GM18861 (cell line): ENCODE measurements around the gene ZBTB49.
A peak's percentile ranks its signal among the peaks of the same experiment; 100 is the strongest.
"Not testable (repeated sequence)": the region's sequence is repeated elsewhere in the genome, so short reads cannot be mapped to it uniquely, and the experiment has no call there.

ENCODE experiments used
- ATAC-seq: cut with Tn5 transposase; IDR thresholded peaks from one replicate; pipeline ENCODE4 v1.9.1; 2021; ENCODE audit not compliant: unreplicated experiment

Gene ZBTB49, protein sequence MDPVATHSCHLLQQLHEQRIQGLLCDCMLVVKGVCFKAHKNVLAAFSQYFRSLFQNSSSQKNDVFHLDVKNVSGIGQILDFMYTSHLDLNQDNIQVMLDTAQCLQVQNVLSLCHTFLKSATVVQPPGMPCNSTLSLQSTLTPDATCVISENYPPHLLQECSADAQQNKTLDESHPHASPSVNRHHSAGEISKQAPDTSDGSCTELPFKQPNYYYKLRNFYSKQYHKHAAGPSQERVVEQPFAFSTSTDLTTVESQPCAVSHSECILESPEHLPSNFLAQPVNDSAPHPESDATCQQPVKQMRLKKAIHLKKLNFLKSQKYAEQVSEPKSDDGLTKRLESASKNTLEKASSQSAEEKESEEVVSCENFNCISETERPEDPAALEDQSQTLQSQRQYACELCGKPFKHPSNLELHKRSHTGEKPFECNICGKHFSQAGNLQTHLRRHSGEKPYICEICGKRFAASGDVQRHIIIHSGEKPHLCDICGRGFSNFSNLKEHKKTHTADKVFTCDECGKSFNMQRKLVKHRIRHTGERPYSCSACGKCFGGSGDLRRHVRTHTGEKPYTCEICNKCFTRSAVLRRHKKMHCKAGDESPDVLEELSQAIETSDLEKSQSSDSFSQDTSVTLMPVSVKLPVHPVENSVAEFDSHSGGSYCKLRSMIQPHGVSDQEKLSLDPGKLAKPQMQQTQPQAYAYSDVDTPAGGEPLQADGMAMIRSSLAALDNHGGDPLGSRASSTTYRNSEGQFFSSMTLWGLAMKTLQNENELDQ

GRCh38 chr4:4289941-4290850, at the start of gene ZBTB49, which contains the start of gene LYAR:
ZBTB49 (plus strand) TSS chr4:4290251; CDS start chr4:4299946, 9,695 bp downstream.
LYAR (minus strand) TSS chr4:4290154; CDS start chr4:4283742, 6,412 bp downstream.
- ATAC-seq = peak; percentile 68

GRCh38 chr4:4245172-4245571, 44.9 kb upstream of the ZBTB49 start:
- ATAC-seq = no peak

- ATAC-seq = no peak
Observed at GRCh38 chr4:4247696-4248028, 42.4 kb upstream of the ZBTB49 start.

GRCh38 chr4:4248029-4248884, 41.8 kb upstream of the ZBTB49 start, which contains the start of gene TMEM128:
TMEM128 (minus strand) TSS chr4:4248223; CDS start chr4:4248202, 21 bp downstream.
- peak; percentile 91 for ATAC-seq

DNA sequence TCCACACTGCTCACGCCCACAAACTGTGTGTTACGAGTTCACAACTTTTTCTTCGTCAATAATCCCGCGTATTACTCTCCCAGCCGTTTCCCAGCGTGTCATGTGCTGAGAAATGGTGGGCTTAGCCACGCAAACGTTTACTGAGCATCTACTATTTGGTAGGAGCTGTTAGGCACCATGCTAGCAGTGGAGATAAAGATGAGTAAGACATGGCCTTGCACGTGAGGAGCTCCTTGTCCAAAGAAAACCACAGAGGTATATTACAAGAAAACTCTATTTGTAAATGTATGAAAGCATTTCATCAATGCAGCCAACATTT, 41.2 kb upstream of the ZBTB49 start:
- no peak for ATAC-seq

DNA sequence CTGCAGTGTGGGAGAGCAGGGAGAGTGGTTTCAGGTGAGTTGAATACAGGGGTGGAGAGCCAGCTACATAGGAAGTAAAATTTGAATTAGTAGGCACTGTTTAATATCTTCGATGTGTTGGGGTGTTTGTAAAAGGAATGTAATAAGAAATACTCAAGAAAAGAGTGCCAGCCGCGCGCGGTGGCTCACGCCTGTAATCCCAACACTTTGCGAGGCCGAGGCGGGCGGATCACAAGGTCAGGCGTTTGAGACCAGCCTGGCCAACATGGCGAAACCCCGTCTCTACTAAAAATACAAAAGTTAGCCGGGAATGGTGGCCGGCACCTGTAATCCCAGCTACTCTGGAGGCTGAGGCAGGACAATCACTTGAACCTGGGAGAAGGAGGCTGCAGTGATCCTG, 40.7 kb upstream of the ZBTB49 start:
- ATAC-seq = not testable (repeated sequence)

GRCh38 chr4:4249866-4250265, 40.2 kb upstream of the ZBTB49 start:
- ATAC-seq = no peak

DNA sequence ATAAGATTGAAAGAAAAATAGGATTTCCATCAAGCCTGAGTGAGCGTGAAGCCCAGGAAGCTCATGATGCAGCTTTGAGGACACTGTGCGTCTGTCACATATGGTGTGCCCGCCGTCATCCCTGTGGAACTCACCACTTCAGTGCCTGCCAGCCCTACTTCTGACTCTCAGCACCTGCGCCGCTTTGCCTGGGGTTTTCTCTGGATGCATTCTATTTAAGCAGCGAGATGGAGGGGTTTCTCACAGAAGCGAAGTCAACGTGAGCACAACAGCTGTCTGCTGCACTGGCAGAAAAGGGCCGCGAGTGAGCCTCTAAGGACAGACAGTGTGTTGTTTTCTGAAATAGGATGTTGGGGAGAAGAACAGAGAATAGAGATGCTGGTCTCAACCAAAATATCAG, 35.9 kb upstream of the ZBTB49 start:
- ATAC-seq = no peak

- ATAC-seq = no peak
Observed at GRCh38 chr4:4254666-4255065, 35.4 kb upstream of the ZBTB49 start.

- no peak for ATAC-seq
Observed at GRCh38 chr4:4256799-4257198, 33.3 kb upstream of the ZBTB49 start.

GRCh38 chr4:4257705-4258104, 32.3 kb upstream of the ZBTB49 start:
- not testable (repeated sequence) for ATAC-seq

- no peak for ATAC-seq
Observed at GRCh38 chr4:4259484-4260100, 30.5 kb upstream of the ZBTB49 start.

- ATAC-seq = peak; percentile 87
Observed at GRCh38 chr4:4260185-4260751, 29.8 kb upstream of the ZBTB49 start.

DNA sequence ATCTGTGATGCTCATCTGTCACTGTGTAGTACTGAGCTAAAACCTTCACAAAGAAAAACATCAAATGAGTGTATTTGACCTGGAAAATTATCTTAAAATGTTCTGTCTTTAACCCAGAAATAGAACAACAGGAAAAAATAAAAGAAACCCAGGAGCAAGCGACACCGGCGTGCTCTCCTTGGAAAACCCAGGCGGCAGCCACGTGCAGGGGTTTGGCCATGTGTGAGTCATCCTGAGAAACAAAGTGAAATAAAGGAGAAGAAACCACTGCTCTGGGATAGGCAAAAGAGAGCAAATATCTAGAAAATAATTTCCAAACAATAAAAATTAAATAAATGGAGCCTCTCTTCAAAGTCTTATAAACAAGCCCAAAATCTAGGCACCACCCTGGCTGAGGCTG, 22.1 kb upstream of the ZBTB49 start:
- no peak for ATAC-seq

DNA sequence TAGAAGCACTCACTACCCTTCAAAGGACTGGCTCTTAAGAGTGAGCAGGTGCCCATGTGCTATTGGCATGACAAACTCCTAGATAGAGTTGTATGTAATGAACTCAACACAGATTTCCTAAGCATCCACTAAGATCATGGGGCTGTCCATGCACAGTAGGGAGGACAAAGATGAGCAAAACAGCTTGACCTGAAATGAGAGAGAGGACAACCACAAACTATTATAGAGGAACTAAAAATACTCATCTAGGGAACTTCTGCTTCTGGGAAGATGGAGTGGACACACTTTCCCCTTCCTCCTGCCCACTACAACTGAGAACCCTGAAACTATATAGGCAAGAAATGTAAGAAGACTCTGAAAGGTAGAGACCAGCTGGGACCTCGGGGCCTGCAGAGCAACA, 21.3 kb upstream of the ZBTB49 start:
- ATAC-seq = no peak

GRCh38 chr4:4269331-4269731, 20.7 kb upstream of the ZBTB49 start:
- ATAC-seq = no peak

GRCh38 chr4:4269856-4270255, 20.2 kb upstream of the ZBTB49 start:
- no peak for ATAC-seq

GRCh38 chr4:4270529-4270928, 19.5 kb upstream of the ZBTB49 start:
- no peak for ATAC-seq

DNA sequence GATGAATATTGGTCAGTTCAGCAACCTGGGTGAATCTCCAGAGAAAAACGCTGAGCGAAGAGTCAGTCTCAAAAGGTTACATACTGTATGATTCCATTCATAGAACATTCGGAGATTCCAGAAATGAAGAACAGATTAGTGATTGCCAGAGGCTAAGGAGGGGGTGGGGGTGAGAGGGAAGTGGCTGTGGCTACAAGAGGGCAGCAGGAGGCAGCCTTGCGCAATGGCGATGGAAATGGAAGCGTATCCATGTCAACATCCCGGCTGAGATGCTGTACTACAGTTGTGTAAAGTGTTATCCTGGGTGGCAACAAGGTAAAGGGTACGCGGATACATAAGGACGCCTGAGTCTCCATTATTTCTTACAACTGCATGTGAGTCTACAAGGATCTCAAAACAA, 18.1 kb upstream of the ZBTB49 start:
- no peak for ATAC-seq

DNA sequence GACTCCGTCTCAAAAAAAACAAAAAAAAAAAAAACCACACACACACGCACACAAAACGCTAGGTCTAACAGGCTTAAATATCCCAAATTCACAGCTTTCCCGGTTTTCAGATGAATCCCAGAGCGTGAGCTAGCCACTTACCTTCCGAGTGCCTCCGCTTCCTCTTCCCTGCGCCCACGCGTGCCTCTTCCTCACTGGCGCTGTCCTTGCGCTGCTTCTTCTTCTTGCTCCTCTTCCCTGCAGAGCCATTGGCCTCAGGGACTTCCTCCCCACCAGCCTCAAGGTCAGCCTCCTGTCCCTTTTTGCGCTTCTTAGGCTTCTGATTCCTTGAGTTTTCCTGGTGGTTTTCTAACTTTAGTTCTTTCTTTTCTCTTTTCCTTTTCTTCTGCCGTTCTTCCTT, 15.8 kb upstream of the ZBTB49 start:
- ATAC-seq = no peak
